H1 (cell line): Measurements from ENCODE around the gene HYLS1. TPM values are rescaled to one million over a fixed set of nuclear protein-coding genes. Genes with fewer than 3 reads are reported as not detected.

ENCODE experiments used
- CTCF ChIA-PET: fragments of 300-600 bp; sonication (Branson Sonifier 250); formaldehyde crosslinking; loops from one replicate; lab custom pipeline; 2021; ENCODE audit not compliant: partially characterized antibody; lab: Charles Lee
- POLR2A ChIA-PET: fragments of 300-600 bp; sonication (Branson Sonifier 250); formaldehyde crosslinking; loops from one replicate; lab custom pipeline; 2021; ENCODE audit warnings: inconsistent platforms; ENCODE audit not compliant: partially characterized antibody; lab: Charles Lee
- DNase-seq, 2 experiments: peaks; one replicate each; pipeline versions ENCODE4 v3.0.0 to v3.0.0-alpha.2; 2010 to 2022; ENCODE audit warnings: low spot score in 2 of 2, low read depth in 1 of 2, mixed read lengths in 1 of 2
- FAIRE-seq: peaks from 2 replicates; lab custom pipeline; 2011; peaks lifted over from hg19 to GRCh38; lab: Jason Lieb, UNC
- H2AFZ ChIP-seq: 2 replicates; pipeline ENCODE4 v1.8.1; 2012; ENCODE audit warnings: low read length, inconsistent platforms
- H2AK5ac ChIP-seq: 2 replicates; pipeline ENCODE4 v1.6.1; 2013; ENCODE audit warnings: low read depth, low read length
- H2BK120ac ChIP-seq: replicated peaks from 2 replicates; pipeline ENCODE3; 2013; ENCODE audit warnings: low read depth, low read length, inconsistent platforms
- H2BK12ac ChIP-seq: 2 replicates; pipeline ENCODE4 v1.6.1; 2013; ENCODE audit warnings: low read depth, low read length
- H2BK15ac ChIP-seq: 2 replicates; pipeline ENCODE4 v1.6.1; 2013; ENCODE audit warnings: low read length
- H2BK20ac ChIP-seq: 2 replicates; pipeline ENCODE4 v1.6.1; 2013; ENCODE audit warnings: low read length
- H2BK5ac ChIP-seq: 2 replicates; pipeline ENCODE4 v1.6.1; 2013; ENCODE audit warnings: low read depth, low read length
- H3K14ac ChIP-seq: 2 replicates; pipeline ENCODE4 v1.6.1; 2013; ENCODE audit warnings: inconsistent platforms; ENCODE audit not compliant: insufficient read length
- H3K18ac ChIP-seq: 2 replicates; pipeline ENCODE4 v1.6.1; 2013; ENCODE audit warnings: low read length; ENCODE audit errors: extremely low read depth
- H3K23ac ChIP-seq: 2 replicates; pipeline ENCODE4 v1.6.1; 2013; ENCODE audit warnings: inconsistent platforms; ENCODE audit not compliant: insufficient read length
- H3K23me2 ChIP-seq: 2 replicates; pipeline ENCODE4 v1.6.1; 2013; ENCODE audit warnings: low read depth, low read length
- H3K27ac ChIP-seq: 2 replicates; pipeline ENCODE4 v1.6.1; 2011; ENCODE audit warnings: low read depth, low read length, inconsistent platforms
- H3K27me3 ChIP-seq, 4 experiments: replicated peaks in 1 of 4; 1 replicate in 1 of 4; 2 replicates in 3 of 4; pipeline versions ENCODE4 v1.6.1 to v1.8.1; 2011 to 2013; ENCODE audit warnings: low read length in 3 of 4, mild to moderate bottlenecking in 3 of 4, inconsistent platforms in 2 of 4, mixed read lengths in 2 of 4, moderate library complexity in 1 of 4; ENCODE audit not compliant: control insufficient read depth in 3 of 4, insufficient read depth in 3 of 4; ENCODE audit errors: extremely low read depth in 1 of 4
- H3K36me3 ChIP-seq, 4 experiments: 2 replicates each; pipeline versions ENCODE4 v1.6.1 to v1.8.1; 2011 to 2013; ENCODE audit warnings: mild to moderate bottlenecking in 4 of 4, low read length in 3 of 4, moderate library complexity in 2 of 4, control low read depth in 1 of 4, inconsistent platforms in 1 of 4; ENCODE audit not compliant: insufficient read depth in 4 of 4, control insufficient read depth in 2 of 4
- H3K4ac ChIP-seq: replicated peaks from 2 replicates; pipeline ENCODE3; 2013; ENCODE audit warnings: low read length, low read depth, mixed read lengths, inconsistent platforms; ENCODE audit not compliant: insufficient read length
- H3K4me1 ChIP-seq, 4 experiments: replicated peaks in 1 of 4; 1 replicate in 1 of 4; 2 replicates in 3 of 4; pipeline versions ENCODE4 v1.6.1 to v1.8.1; 2011 to 2013; ENCODE audit warnings: low read length in 3 of 4, inconsistent platforms in 2 of 4, mixed read lengths in 1 of 4; ENCODE audit not compliant: insufficient read depth in 4 of 4, control insufficient read depth in 3 of 4
- H3K4me2 ChIP-seq, 2 experiments: 2 replicates each; pipeline versions ENCODE4 v1.6.1 to v1.8.1; 2011 to 2013; ENCODE audit warnings: low read depth in 2 of 2, low read length in 2 of 2, control low read depth in 1 of 2, inconsistent platforms in 1 of 2, mild to moderate bottlenecking in 1 of 2; ENCODE audit not compliant: insufficient read depth in 1 of 2
- H3K4me3 ChIP-seq, 4 experiments: fragments of 200-600, 300-600 bp in 1 of 4; sonication (generic), shearing (Covaris generic), sonication (Bioruptor Twin) in 1 of 4; 2 replicates each; pipeline versions ENCODE4 v1.5.1 to v1.8.1; 2011 to 2016; ENCODE audit warnings: low read length in 4 of 4, low read depth in 3 of 4, control low read depth in 2 of 4, inconsistent platforms in 2 of 4, mild to moderate bottlenecking in 2 of 4, mixed read lengths in 1 of 4, moderate library complexity in 1 of 4; ENCODE audit not compliant: insufficient read depth in 2 of 4; ENCODE audit errors: extremely low read depth in 1 of 4
- H3K56ac ChIP-seq: replicated peaks from 2 replicates; pipeline ENCODE3; 2013; ENCODE audit warnings: low read depth, mild to moderate bottlenecking, mixed read lengths, low read length, inconsistent platforms; ENCODE audit not compliant: insufficient read length
- H3K79me1 ChIP-seq: 2 replicates; pipeline ENCODE4 v1.6.1; 2013; ENCODE audit warnings: low read depth, low read length, control low read depth
- H3K79me2 ChIP-seq, 2 experiments: 2 replicates each; pipeline versions ENCODE4 v1.6.1 to v1.8.1; 2012 to 2013; ENCODE audit warnings: low read length in 2 of 2, mild to moderate bottlenecking in 2 of 2, inconsistent platforms in 1 of 2; ENCODE audit not compliant: insufficient read depth in 2 of 2, control insufficient read depth in 1 of 2
- H3K9ac ChIP-seq, 4 experiments: replicated peaks in 1 of 4; 1 replicate in 1 of 4; 2 replicates in 3 of 4; pipeline versions ENCODE4 v1.6.1 to v1.8.1; 2011 to 2013; ENCODE audit warnings: low read depth in 3 of 4, low read length in 3 of 4, control low read depth in 2 of 4, mild to moderate bottlenecking in 2 of 4, moderate library complexity in 2 of 4, inconsistent platforms in 1 of 4; ENCODE audit errors: extremely low read depth in 1 of 4
- H3K9me3 ChIP-seq, 2 experiments: 2 replicates each; pipeline versions ENCODE4 v1.6.1 to v1.8.1; 2012 to 2013; ENCODE audit warnings: mild to moderate bottlenecking in 2 of 2, moderate library complexity in 2 of 2, control low read depth in 1 of 2, inconsistent platforms in 1 of 2, low read depth in 1 of 2, low read length in 1 of 2, mixed read lengths in 1 of 2; ENCODE audit not compliant: insufficient read depth in 2 of 2
- H4K20me1 ChIP-seq, 2 experiments: replicated peaks in 1 of 2; 2 replicates each; pipeline versions ENCODE3 to v1.8.1; 2011 to 2013; ENCODE audit warnings: inconsistent platforms in 2 of 2, low read length in 2 of 2, mild to moderate bottlenecking in 1 of 2; ENCODE audit not compliant: insufficient read depth in 2 of 2, control insufficient read depth in 1 of 2
- H4K5ac ChIP-seq: 2 replicates; pipeline ENCODE4 v1.6.1; 2013; ENCODE audit warnings: low read length, low read depth, mixed read lengths, inconsistent platforms; ENCODE audit not compliant: insufficient read length
- H4K8ac ChIP-seq: 2 replicates; pipeline ENCODE4 v1.8.0; 2013; ENCODE audit warnings: mild to moderate bottlenecking, moderate library complexity, low read length, inconsistent platforms; ENCODE audit not compliant: insufficient read depth; ENCODE audit errors: extremely low read depth
- H4K91ac ChIP-seq: replicated peaks from 2 replicates; pipeline ENCODE3; 2013; ENCODE audit warnings: low read length, mixed read lengths, inconsistent platforms; ENCODE audit not compliant: insufficient read length
- ASH2L ChIP-seq: fragments of 200-600, 300-600 bp; sonication (generic); IDR thresholded peaks from one replicate; pipeline ENCODE4 v1.7.1; 2017; ENCODE audit warnings: low read length
- CHD1 ChIP-seq: IDR thresholded peaks from 2 replicates; pipeline ENCODE4 v1.6.1; 2012; ENCODE audit warnings: low read depth, low read length, improper control_type of control experiment
- HDAC2 ChIP-seq, 2 experiments: fragments of 300-600 bp in 1 of 2; sonication (generic) in 1 of 2; IDR thresholded peaks; 2 replicates each; pipeline ENCODE4 v1.6.1; 2011 to 2012; ENCODE audit warnings: low read depth in 2 of 2, low read length in 2 of 2, mild to moderate bottlenecking in 2 of 2, moderate library complexity in 2 of 2, borderline replicate concordance in 1 of 2, inconsistent platforms in 1 of 2
- MAFK ChIP-seq: IDR thresholded peaks from 2 replicates; pipeline ENCODE4 v1.6.1; 2012; ENCODE audit warnings: low read depth, mild to moderate bottlenecking, improper control_type of control experiment, low read length
- MAX ChIP-seq: IDR thresholded peaks from 2 replicates; pipeline ENCODE4 v1.6.1; 2012; ENCODE audit warnings: inconsistent platforms
- RAD21 ChIP-seq, 2 experiments: IDR thresholded peaks in 1 of 2; conservative IDR thresholded peaks in 1 of 2; 2 replicates each; pipeline ENCODE4 v1.6.1; 2011; ENCODE audit warnings: low read depth in 2 of 2, low read length in 2 of 2, improper control_type of control experiment in 1 of 2, inconsistent platforms in 1 of 2, mild to moderate bottlenecking in 1 of 2, moderate library complexity in 1 of 2
- SIRT6 ChIP-seq: IDR thresholded peaks from one replicate; pipeline ENCODE4 v1.7.1; 2012; ENCODE audit warnings: low read length, inconsistent platforms
- SRF ChIP-seq: IDR thresholded peaks from 2 replicates; pipeline ENCODE4 v1.6.1; 2011; ENCODE audit warnings: mild to moderate bottlenecking, low read depth, low read length, moderate library complexity
- WGBS, 2 experiments: shearing (Covaris generic) in 1 of 2; methylation state at CpG; one replicate each; pipeline versions ENCODE4 v1.1.6 to v1.1.7; 2013 to 2015; ENCODE audit warnings: low lambda C conversion rate in 2 of 2, mixed read lengths in 2 of 2, inconsistent platforms in 1 of 2, low coverage in 1 of 2, missing lambda C conversion rate in 1 of 2; ENCODE audit not compliant: insufficient replicate concordance in 2 of 2, insufficient coverage in 1 of 2, insufficient read length in 1 of 2; ENCODE audit errors: extremely low coverage in 1 of 2, missing lambda C conversion rate in 1 of 2; 5-methylcytosine and 5-hydroxymethylcytosine counted together
- polyA plus RNA-seq, 7 experiments: library from polyadenylated mRNA; depleted of rRNA in 3 of 7; stranded (reverse) in 5 of 7; unstranded in 2 of 7; fragments of >200 nt in 5 of 7; fragments of 200-250 nt in 2 of 7; gene quantifications; 1 replicate in 5 of 7; 2 replicates in 1 of 7; 4 replicates in 1 of 7; pipeline versions ENCODE4 v1.2.1 to v1.2.3, GENCODE V29; 2011 to 2013; ENCODE audit warnings: missing spikeins in 2 of 7, mixed read lengths in 2 of 7
- total RNA-seq: library from RNA; stranded (reverse); fragmentation: NEBNext Ultra II Directional; extraction: Animal tissue kit (Norgen Biotek cat#: 25700); gene quantifications from 2 replicates; pipeline ENCODE4 v1.2.1, GENCODE V29; 2021

HYLS1 gene
- total and polyA plus RNA-seq, 2 of the 8 experiments (the other 6 are each of a cell fraction or from before 2014, with no cell fraction given): 5.1 to 11.6 TPM

GRCh38 chr11:125901872-125902271 is 14.4 kb downstream of the HYLS1 start:
- no peak for DNase-seq
- Histone ChIP-seq H3K18ac (no peak overlapping the region), H2AK5ac (no peak overlapping the region), H3K4me3 (peak overlapping the region in 1 of 4 experiments; percentile 20; a peak in 3 of 8 replicates), H4K8ac (no peak overlapping the region), H3K79me1 (no peaks in the 10 kb centered on the region), H3K27me3 (peaks cover 3 to 18% (median 12%) of the 10 kb centered on the region in 4 experiments), H2BK120ac (no peak overlapping the region), H3K79me2 (peaks cover 0 to 35% of the 10 kb centered on the region in 2 experiments; a peak in 2 of 4 replicates), H2BK5ac (no peak overlapping the region), H2BK12ac (no peak overlapping the region), H4K20me1 (peaks cover 0 to 2% of the 10 kb centered on the region in 2 experiments), H2BK15ac (no peak overlapping the region)
- CTCF ChIA-PET: no interaction called here
- POLR2A ChIA-PET: no interaction called here
- TF ChIP-seq MAX (no peak), SRF (no peak), RAD21 (IDR thresholded peaks at IDR 0.05 in 1 of 2, conservative IDR thresholded peaks at IDR 0.05 in 1 of 2; ENCODE audit: low read depth in 2 of 2, low read length in 2 of 2) (no peak), MAFK (no peak), HDAC2 (IDR thresholded peaks at IDR 0.05; ENCODE audit: borderline replicate concordance in 1 of 2, low read depth in 2 of 2, low read length in 2 of 2) (no peak), SIRT6 (no peak), ASH2L (no peak), CHD1 (no peak)
- TF ChIP-seq, all 59 proteins: peak for 0
- Histone ChIP-seq H2AFZ (no peak overlapping the region), H3K36me3 (peaks cover 0 to 22% (median 8%) of the 10 kb centered on the region in 4 experiments; a peak in 6 of 8 replicates), H3K9ac (no peak overlapping the region), H2BK20ac (no peak overlapping the region), H3K23me2 (peaks cover 7% of the 10 kb centered on the region), H3K4me2 (peak overlapping the region; percentile 48 to 99; a peak in 1 of 4 replicates), H3K14ac (no peak overlapping the region), H4K5ac (no peak overlapping the region), H3K4ac (no peak overlapping the region), H3K9me3 (no peaks in the 10 kb centered on the region), H4K91ac (no peak overlapping the region), H3K23ac (no peak overlapping the region), H3K27ac (no peak overlapping the region), H3K56ac (no peak overlapping the region), H3K4me1 (peaks cover 0 to 4% (median 0%) of the 10 kb centered on the region in 4 experiments; a peak in 2 of 7 replicates)
- no peak for FAIRE-seq
- 92% methylated on average over 6 of the region's 6 CpGs; no CpG with 5 or more reads in 1 of the 2 experiments for WGBS, 2 experiments
